AG04449 (cell line): Measurements from ENCODE around the gene REPIN1.

Experiments
- CTCF ChIA-PET: fragments of 350-600 bp; formaldehyde crosslinking; extraction: SDS; loops from one replicate; lab custom pipeline; 2021; ENCODE audit warnings: antibody characterized with exemption; lab: Yijun Ruan, JAX
- POLR2A ChIA-PET: fragments of 400-600, 350-600 bp; formaldehyde crosslinking; extraction: SDS; loops from one replicate; lab custom pipeline; 2020; ENCODE audit warnings: antibody characterized with exemption, inconsistent platforms; lab: Yijun Ruan, JAX
- DNase-seq: peaks from one replicate; pipeline ENCODE4 v3.0.0-alpha.2; 2010; ENCODE audit warnings: low read depth, low spot score
- H3K4me3 ChIP-seq: 2 replicates; pipeline ENCODE4 v1.5.1; 2011; ENCODE audit warnings: low read depth, mild to moderate bottlenecking, control low read depth, low read length
- TF ChIP-seq, protein P1 (sequence below): IDR thresholded peaks from one replicate; pipeline ENCODE4 v1.5.1; 2011; ENCODE audit warnings: mild to moderate bottlenecking, moderate library complexity, low read length, control low read depth, inconsistent platforms; ENCODE audit not compliant: insufficient read depth; ENCODE audit errors: missing control alignments

Gene REPIN1

DNA sequence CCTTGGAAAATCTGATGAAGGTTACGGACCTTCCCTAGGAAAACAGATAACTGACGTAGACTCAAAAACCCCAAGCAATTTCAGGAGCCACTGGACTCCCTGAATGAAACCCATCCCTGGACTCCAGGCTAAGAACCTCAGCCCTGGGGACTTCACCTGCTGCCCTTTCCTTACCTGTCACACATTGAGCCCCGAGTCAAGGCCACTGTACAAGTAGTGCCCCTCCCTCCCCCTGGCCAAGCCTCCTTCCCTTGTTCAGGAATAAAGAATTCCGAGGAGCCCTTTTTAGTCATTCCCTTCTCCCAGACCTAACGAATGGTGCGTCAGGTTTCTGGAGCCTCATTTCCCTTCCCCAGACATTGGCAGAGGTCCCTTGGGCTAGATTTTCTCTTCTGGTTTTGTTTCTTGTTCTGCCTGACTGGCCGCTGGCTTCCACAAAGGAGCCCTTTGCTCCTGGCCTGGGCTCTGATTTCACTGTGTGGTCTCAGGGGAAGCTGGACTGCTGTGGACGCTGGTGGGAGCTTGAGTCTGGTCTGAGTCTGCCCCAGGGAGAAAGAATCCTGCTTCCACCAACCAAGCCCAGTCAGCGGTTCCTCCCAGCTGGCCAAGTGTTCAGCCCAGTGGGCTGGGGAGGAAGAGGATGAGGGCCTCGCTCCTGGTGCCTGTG lies 42.2 kb downstream of the REPIN1 start:
- no peak overlapping the region for H3K4me3 ChIP-seq
- ChIA-PET CTCF (interaction anchor here (1.5 to 6.0 kb wide), 3 partner anchors 11 to 54 kb away, joined by 5 to 39 read pairs (median 8); no protein-coding TSS in a partner anchor), POLR2A (no interaction called here)
- DNase-seq = no peak
- TF ChIP-seq, protein P1, sequence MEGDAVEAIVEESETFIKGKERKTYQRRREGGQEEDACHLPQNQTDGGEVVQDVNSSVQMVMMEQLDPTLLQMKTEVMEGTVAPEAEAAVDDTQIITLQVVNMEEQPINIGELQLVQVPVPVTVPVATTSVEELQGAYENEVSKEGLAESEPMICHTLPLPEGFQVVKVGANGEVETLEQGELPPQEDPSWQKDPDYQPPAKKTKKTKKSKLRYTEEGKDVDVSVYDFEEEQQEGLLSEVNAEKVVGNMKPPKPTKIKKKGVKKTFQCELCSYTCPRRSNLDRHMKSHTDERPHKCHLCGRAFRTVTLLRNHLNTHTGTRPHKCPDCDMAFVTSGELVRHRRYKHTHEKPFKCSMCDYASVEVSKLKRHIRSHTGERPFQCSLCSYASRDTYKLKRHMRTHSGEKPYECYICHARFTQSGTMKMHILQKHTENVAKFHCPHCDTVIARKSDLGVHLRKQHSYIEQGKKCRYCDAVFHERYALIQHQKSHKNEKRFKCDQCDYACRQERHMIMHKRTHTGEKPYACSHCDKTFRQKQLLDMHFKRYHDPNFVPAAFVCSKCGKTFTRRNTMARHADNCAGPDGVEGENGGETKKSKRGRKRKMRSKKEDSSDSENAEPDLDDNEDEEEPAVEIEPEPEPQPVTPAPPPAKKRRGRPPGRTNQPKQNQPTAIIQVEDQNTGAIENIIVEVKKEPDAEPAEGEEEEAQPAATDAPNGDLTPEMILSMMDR = no peak

DNA sequence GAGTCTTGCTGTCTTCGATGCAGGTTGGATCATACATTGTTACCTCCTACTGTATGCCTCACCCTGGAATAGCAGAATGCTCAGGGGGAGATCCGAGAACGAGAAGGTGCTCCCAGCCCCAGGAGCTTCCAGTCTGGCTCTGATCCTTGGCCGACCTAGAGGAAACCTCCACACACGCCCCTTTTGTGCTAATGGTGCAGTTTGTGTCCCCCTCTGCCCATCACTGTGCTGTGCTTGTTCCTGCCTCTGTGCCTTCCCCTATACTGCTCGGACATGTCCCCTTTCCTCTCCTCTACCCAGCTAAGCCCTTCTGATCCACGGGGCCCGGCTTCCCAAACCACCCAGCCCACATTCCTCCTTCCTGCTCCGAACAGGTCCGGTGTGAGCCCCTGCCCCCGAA lies 43.0 kb downstream of the REPIN1 start:
- H3K4me3 ChIP-seq = no peak overlapping the region
- POLR2A ChIA-PET = no interaction called here
- TF ChIP-seq, protein P1 = no peak
- CTCF ChIA-PET = interaction anchor here (1.5 kb wide), 1 partner anchor 10 kb away, joined by 5 read pairs; no protein-coding TSS in a partner anchor
- no peak for DNase-seq

GRCh38 chr7:150412016-150412415 lies 43.4 kb downstream of the REPIN1 start:
- POLR2A ChIA-PET = no interaction called here
- TF ChIP-seq, protein P1 = no peak
- H3K4me3 ChIP-seq = no peak overlapping the region
- no peak for DNase-seq
- CTCF ChIA-PET = interaction anchor here (1.5 kb wide), 1 partner anchor 9 kb away, joined by 5 read pairs; no protein-coding TSS in a partner anchor

GRCh38 chr7:150412518-150413488 lies 44.2 kb downstream of the REPIN1 start:
- POLR2A ChIA-PET = no interaction called here
- DNase-seq = no peak
- H3K4me3 ChIP-seq = no peak overlapping the region
- TF ChIP-seq, protein P1 = no peak
- CTCF ChIA-PET = interaction anchor here (1.5 kb wide), 1 partner anchor 9 kb away, joined by 5 read pairs; no protein-coding TSS in a partner anchor

DNA sequence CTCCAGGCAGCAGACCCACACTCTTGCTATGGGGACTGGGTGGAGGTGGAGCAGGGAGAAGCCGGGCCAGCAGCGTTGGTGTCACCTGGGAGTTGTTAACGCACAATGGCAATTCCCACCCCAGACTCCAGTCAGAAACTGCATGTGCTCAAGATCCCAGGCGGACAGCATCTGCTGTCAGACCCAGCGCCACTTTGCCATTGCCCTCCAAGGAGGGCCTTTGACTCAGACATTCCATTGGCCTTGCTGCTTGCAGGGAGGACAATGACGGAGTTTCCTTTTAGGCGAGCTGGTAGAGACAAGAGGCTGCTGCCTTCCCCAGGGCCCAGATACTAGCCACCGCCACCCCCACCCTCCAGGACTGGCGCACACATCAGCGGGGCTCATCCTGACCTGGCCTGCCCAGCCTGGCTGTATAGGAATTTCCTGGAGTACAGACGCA lies 45.0 kb downstream of the REPIN1 start:
- DNase-seq = no peak
- POLR2A ChIA-PET = no interaction called here
- TF ChIP-seq, protein P1 = no peak
- CTCF ChIA-PET = no interaction called here
- H3K4me3 ChIP-seq = no peak overlapping the region
